ENCODE measurements around the gene USP17L15. TPM values are rescaled to one million over a fixed set of nuclear protein-coding genes. Genes with fewer than 3 reads are reported as not detected.
"Not testable (repeated sequence)": the region's sequence is repeated elsewhere in the genome, so short reads cannot be mapped to it uniquely, and the experiment has no call there.

Gene USP17L15
- total RNA-seq, 4 donors from 2014 or later: not detected

DNA sequence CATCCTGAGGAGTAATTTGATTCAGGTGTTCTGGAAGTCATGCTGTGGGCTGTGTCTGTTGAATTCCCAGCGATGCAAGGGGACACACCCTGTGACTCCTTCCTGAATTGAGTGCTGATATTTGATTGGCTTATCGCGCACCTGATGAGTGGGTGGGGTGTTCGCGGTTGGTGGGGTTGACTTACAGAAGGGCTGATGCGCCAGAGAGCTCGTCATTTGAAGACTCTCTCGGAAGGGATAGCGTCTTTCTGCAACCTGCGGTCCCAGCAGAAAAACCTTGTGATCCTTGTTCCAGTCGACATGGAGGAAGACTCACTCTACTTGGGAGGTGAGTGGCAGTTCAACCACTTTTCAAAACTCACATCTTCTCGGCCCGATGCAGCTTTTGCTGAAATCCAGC is 18.9 kb downstream of the USP17L15 start, which contains the start of gene USP17L19:
Gene USP17L19 (plus strand): TSS at position 301 of the 400 bp plus-strand sequence. CDS start 0 bp downstream, at position 301.
- in situ Hi-C loops (cut with MboI; ENCODE audit: low pct_ligation_motif_present in 1 of 4, low pct_unique_long_range_greater_than_20kb in 1 of 4, low sequenced_read_pairs in 3 of 4); H3K27me3 ChIP-seq; H3K27ac ChIP-seq; H3K4me3 ChIP-seq; DNase-seq; H3K9me3 ChIP-seq; H3K36me3 ChIP-seq; H3K4me1 ChIP-seq; intact Hi-C loops (cut with DNase I; ENCODE audit: low total_unique reads): not testable (repeated sequence)
- WGBS, 2 donors (ENCODE audit: low coverage in 1 of 2): no CpG with 5 or more reads among the region's 13 CpGs

- H3K4me1 ChIP-seq; intact Hi-C loops (cut with DNase I; ENCODE audit: low total_unique reads); H3K4me3 ChIP-seq; H3K9me3 ChIP-seq; H3K27ac ChIP-seq; in situ Hi-C loops (cut with MboI; ENCODE audit: low pct_ligation_motif_present in 1 of 4, low pct_unique_long_range_greater_than_20kb in 1 of 4, low sequenced_read_pairs in 3 of 4); H3K36me3 ChIP-seq; H3K27me3 ChIP-seq; DNase-seq: not testable (repeated sequence)
- no CpG with 5 or more reads among the region's 15 CpGs for WGBS, 2 donors (ENCODE audit: low coverage in 1 of 2)
Observed at GRCh38 chr4:9257824-9258223, 23.6 kb downstream of the USP17L15 start, which contains the start of gene USP17L20. Gene USP17L20 (plus strand): TSS chr4:9258124. CDS start chr4:9258124, 0 bp downstream.

DNA sequence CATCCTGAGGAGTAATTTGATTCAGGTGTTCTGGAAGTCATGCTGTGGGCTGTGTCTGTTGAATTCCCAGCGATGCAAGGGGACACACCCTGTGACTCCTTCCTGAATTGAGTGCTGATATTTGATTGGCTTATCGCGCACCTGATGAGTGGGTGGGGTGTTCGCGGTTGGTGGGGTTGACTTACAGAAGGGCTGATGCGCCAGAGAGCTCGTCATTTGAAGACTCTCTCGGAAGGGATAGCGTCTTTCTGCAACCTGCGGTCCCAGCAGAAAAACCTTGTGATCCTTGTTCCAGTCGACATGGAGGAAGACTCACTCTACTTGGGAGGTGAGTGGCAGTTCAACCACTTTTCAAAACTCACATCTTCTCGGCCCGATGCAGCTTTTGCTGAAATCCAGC is 28.4 kb downstream of the USP17L15 start, which contains the start of gene USP17L21:
Gene USP17L21 (plus strand): TSS at position 301 of the 400 bp plus-strand sequence. CDS start 0 bp downstream, at position 301.
- H3K4me3 ChIP-seq; DNase-seq; intact Hi-C loops (cut with DNase I; ENCODE audit: low total_unique reads); H3K27me3 ChIP-seq; H3K36me3 ChIP-seq; in situ Hi-C loops (cut with MboI; ENCODE audit: low pct_ligation_motif_present in 1 of 4, low pct_unique_long_range_greater_than_20kb in 1 of 4, low sequenced_read_pairs in 3 of 4); H3K4me1 ChIP-seq; H3K9me3 ChIP-seq; H3K27ac ChIP-seq: not testable (repeated sequence)
- no CpG with 5 or more reads among the region's 13 CpGs for WGBS, 2 donors (ENCODE audit: low coverage in 1 of 2)

DNA sequence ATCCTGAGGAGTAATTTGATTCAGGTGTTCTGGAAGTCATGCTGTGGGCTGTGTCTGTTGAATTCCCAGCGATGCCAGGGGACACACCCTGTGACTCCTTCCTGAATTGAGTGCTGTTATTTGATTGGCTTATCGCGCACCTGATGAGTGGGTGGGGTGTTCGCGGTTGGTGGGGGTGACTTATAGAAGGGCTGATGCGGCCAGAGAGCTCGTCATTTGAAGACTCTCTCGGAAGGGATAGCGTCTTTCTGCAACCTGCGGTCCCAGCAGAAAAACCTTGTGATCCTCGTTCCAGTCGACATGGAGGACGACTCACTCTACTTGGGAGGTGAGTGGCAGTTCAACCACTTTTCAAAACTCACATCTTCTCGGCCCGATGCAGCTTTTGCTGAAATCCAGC is 33.1 kb downstream of the USP17L15 start, which contains the start of gene USP17L22:
Gene USP17L22 (plus strand): TSS at position 301 of the 400 bp plus-strand sequence. CDS start 0 bp downstream, at position 301.
- intact Hi-C loops (cut with DNase I; ENCODE audit: low total_unique reads); DNase-seq; H3K9me3 ChIP-seq; H3K27me3 ChIP-seq; H3K36me3 ChIP-seq; H3K27ac ChIP-seq; H3K4me1 ChIP-seq; H3K4me3 ChIP-seq; in situ Hi-C loops (cut with MboI; ENCODE audit: low pct_ligation_motif_present in 1 of 4, low pct_unique_long_range_greater_than_20kb in 1 of 4, low sequenced_read_pairs in 3 of 4): not testable (repeated sequence)
- no CpG with 5 or more reads among the region's 15 CpGs for WGBS, 2 donors (ENCODE audit: low coverage in 1 of 2)

- H3K9me3 ChIP-seq; H3K4me1 ChIP-seq; H3K36me3 ChIP-seq; H3K27ac ChIP-seq; in situ Hi-C loops (cut with MboI; ENCODE audit: low pct_ligation_motif_present in 1 of 4, low pct_unique_long_range_greater_than_20kb in 1 of 4, low sequenced_read_pairs in 3 of 4); H3K4me3 ChIP-seq; intact Hi-C loops (cut with DNase I; ENCODE audit: low total_unique reads); H3K27me3 ChIP-seq: not testable (repeated sequence)
- DNase-seq: peak; percentile 38
- 88 to 89% methylated on average over 8 of the region's 10 CpGs for WGBS, 2 donors (ENCODE audit: low coverage in 1 of 2)
Observed at GRCh38 chr4:9271719-9272118, 37.5 kb downstream of the USP17L15 start.

Other genes starting within 250 kb of the USP17L15 start
- not detected for gene FAM90A26, start 64.0 kb upstream of the USP17L15 start, total RNA-seq
- gene USP17L10, start 23.7 kb upstream of the USP17L15 start, total RNA-seq: not detected
- gene USP17L11, start 19.0 kb upstream of the USP17L15 start, total RNA-seq: not detected
- not detected for gene USP17L12, start 14.2 kb upstream of the USP17L15 start, total RNA-seq
- gene USP17L13, start 9.5 kb upstream of the USP17L15 start, total RNA-seq: not detected
- gene USP17L17, start 9.5 kb downstream of the USP17L15 start, total RNA-seq: not detected
- not detected for gene USP17L18, start 14.2 kb downstream of the USP17L15 start, total RNA-seq
- not detected for gene USP17L19, start 19.0 kb downstream of the USP17L15 start, total RNA-seq
- gene USP17L20, start 23.7 kb downstream of the USP17L15 start, total RNA-seq: not detected
- gene USP17L21, start 28.5 kb downstream of the USP17L15 start, total RNA-seq: not detected
- gene USP17L22, start 33.2 kb downstream of the USP17L15 start, total RNA-seq: not detected
- not detected for gene USP17L24, start 90.8 kb downstream of the USP17L15 start, total RNA-seq
- not detected for gene USP17L25, start 95.5 kb downstream of the USP17L15 start, total RNA-seq
- gene USP17L26, start 100.3 kb downstream of the USP17L15 start, total RNA-seq: not detected
- not detected for gene USP17L5, start 105.0 kb downstream of the USP17L15 start, total RNA-seq
- not detected for gene USP17L27, start 109.8 kb downstream of the USP17L15 start, total RNA-seq
- not detected for gene USP17L28, start 114.5 kb downstream of the USP17L15 start, total RNA-seq
- not detected for gene USP17L29, start 119.3 kb downstream of the USP17L15 start, total RNA-seq
- not detected for gene USP17L30, start 128.7 kb downstream of the USP17L15 start, total RNA-seq
- gene DEFB131A, start 210.0 kb downstream of the USP17L15 start, total RNA-seq: not detected